Neural crest cell (in vitro differentiated cells): Measurements from ENCODE around the gene MAP10. TPM values are rescaled to one million over a fixed set of nuclear protein-coding genes. Genes with fewer than 3 reads are reported as not detected.

Source experiments
- DNase-seq: peaks from one replicate; pipeline ENCODE4 v3.0.0; 2021; ENCODE audit warnings: low read depth, mixed read lengths, low spot score
- H3K27ac Mint-ChIP-seq: one replicate; pipeline ENCODE4 v1.8.0; 2021; ENCODE audit warnings: mild to moderate bottlenecking, mixed read lengths; ENCODE audit not compliant: unreplicated experiment
- H3K27me3 Mint-ChIP-seq: 2 replicates; pipeline ENCODE4 v1.8.0; 2021; ENCODE audit warnings: low read depth, mild to moderate bottlenecking, mixed read lengths
- H3K36me3 Mint-ChIP-seq: 2 replicates; pipeline ENCODE4 v1.8.0; 2021; ENCODE audit warnings: low read depth, mild to moderate bottlenecking, mixed read lengths
- H3K4me1 Mint-ChIP-seq: 2 replicates; pipeline ENCODE4 v1.8.0; 2021; ENCODE audit warnings: mixed read lengths
- H3K4me3 Mint-ChIP-seq: one replicate; pipeline ENCODE4 v1.8.0; 2021; ENCODE audit warnings: mild to moderate bottlenecking, mixed read lengths
- H3K9me3 Mint-ChIP-seq: 2 replicates; pipeline ENCODE4 v1.8.0; 2021; ENCODE audit warnings: mixed read lengths
- total RNA-seq: library from RNA; stranded (reverse); gene quantifications from 2 replicates; pipeline ENCODE4 v1.2.1, GENCODE V29; 2021
- TF ChIP-seq, protein P1 (sequence below): fragments of 200-600 bp; sonication (generic); conservative IDR thresholded peaks from 2 replicates; pipeline ENCODE4 v1.5.0; 2021; ENCODE audit warnings: antibody characterized with exemption, mild to moderate bottlenecking

Gene MAP10
- total RNA-seq, 1 donor from 2014 or later = 2.0 TPM

DNA sequence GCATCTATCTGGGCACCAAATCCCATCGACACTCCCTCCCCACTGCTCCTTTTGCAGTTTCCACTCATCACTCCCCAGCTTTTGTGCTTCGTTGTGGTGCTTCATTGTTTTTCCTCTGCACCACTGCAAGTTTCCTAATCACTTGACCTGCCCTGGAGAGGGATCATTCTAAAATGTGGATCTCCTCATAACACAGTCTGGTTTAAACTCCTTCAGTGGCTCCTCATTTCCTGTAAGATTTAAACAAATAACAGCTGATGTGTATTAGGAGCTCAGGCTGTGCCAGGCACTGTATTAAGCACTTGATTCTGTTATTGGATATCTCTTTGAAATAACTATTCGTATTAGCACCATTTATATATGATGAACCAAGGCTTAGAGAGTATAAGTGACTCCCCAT is 51.3 kb downstream of the MAP10 start:
- Mint-ChIP-seq H3K9me3 (peaks cover 3% of the 10 kb centered on the region), H3K27ac (peak overlapping the region; percentile 36), H3K4me1 (no peaks in the 10 kb centered on the region), H3K4me3 (no peak overlapping the region), H3K36me3 (no peaks in the 10 kb centered on the region), H3K27me3 (no peaks in the 10 kb centered on the region)
- TF ChIP-seq, protein P1, sequence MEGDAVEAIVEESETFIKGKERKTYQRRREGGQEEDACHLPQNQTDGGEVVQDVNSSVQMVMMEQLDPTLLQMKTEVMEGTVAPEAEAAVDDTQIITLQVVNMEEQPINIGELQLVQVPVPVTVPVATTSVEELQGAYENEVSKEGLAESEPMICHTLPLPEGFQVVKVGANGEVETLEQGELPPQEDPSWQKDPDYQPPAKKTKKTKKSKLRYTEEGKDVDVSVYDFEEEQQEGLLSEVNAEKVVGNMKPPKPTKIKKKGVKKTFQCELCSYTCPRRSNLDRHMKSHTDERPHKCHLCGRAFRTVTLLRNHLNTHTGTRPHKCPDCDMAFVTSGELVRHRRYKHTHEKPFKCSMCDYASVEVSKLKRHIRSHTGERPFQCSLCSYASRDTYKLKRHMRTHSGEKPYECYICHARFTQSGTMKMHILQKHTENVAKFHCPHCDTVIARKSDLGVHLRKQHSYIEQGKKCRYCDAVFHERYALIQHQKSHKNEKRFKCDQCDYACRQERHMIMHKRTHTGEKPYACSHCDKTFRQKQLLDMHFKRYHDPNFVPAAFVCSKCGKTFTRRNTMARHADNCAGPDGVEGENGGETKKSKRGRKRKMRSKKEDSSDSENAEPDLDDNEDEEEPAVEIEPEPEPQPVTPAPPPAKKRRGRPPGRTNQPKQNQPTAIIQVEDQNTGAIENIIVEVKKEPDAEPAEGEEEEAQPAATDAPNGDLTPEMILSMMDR = no peak
- no peak for DNase-seq

Other genes with a start within 250 kb of the MAP10 start
- 34.5 and 38.7 TPM in 2 replicates for gene SIPA1L2, start 175.3 kb upstream of the MAP10 start, total RNA-seq
- gene NTPCR, start 145.2 kb downstream of the MAP10 start, total RNA-seq = 55.5 and 60.0 TPM in 2 replicates